ENCODE results near the gene TRIM54. TPM values are rescaled to one million over a fixed set of nuclear protein-coding genes. Genes with fewer than 3 reads are reported as not detected.
A peak's percentile ranks its signal among the peaks of the same experiment; 100 is the strongest.

Gene TRIM54
- total RNA-seq, 2 experiments from 2014 or later: not detected

DNA sequence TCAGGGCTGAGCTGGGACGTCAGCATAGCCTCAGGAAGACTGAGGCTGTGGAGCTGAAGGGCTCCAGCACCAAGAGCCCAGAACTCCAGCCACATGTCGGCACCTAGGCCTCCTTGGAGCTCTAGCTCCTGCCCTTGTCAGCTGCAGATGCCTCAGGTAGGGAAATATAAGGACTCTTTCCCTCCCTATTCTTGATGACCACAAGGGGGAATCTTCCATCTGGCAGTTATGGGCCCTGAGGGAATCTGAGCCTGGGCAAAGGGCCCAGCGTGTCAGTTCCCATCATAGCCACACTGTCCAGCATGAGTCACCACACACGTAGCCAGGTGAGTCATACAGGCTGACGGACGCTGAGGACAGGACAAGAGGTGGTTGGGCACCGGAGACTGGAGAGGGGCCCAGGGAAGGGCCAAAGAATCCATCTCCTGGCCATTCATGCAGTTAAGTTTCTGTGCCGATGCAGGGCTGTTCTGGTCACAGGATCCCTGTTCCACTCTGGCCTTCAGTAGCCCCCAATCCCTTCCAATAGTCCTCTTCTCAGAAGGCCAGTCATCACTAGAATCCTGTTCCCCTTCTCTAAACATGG is 38.8 kb downstream of the TRIM54 start:
- TF ChIP-seq, protein P1, sequence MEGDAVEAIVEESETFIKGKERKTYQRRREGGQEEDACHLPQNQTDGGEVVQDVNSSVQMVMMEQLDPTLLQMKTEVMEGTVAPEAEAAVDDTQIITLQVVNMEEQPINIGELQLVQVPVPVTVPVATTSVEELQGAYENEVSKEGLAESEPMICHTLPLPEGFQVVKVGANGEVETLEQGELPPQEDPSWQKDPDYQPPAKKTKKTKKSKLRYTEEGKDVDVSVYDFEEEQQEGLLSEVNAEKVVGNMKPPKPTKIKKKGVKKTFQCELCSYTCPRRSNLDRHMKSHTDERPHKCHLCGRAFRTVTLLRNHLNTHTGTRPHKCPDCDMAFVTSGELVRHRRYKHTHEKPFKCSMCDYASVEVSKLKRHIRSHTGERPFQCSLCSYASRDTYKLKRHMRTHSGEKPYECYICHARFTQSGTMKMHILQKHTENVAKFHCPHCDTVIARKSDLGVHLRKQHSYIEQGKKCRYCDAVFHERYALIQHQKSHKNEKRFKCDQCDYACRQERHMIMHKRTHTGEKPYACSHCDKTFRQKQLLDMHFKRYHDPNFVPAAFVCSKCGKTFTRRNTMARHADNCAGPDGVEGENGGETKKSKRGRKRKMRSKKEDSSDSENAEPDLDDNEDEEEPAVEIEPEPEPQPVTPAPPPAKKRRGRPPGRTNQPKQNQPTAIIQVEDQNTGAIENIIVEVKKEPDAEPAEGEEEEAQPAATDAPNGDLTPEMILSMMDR (IDR thresholded peaks at IDR 0.05): no peak
- intact Hi-C loops (cut with DNase I, micrococcal nuclease): loop anchor here in 1 of 2 experiments (5.0 kb wide), 3 partner anchors 106 to 261 kb away; partner anchors contain the start of genes ATRAID, NRBP1, SLC5A6 and ZNF512
- Histone ChIP-seq H3K27me3 (ENCODE audit: control insufficient read depth in 1 of 2, insufficient read depth in 2 of 2, low read length in 2 of 2) (no peaks in the 10 kb centered on the region), H3K9me3 (ENCODE audit: control insufficient read depth in 1 of 2, insufficient read depth in 1 of 2, low read length in 2 of 2) (no peaks in the 10 kb centered on the region), H3K27ac (ENCODE audit: low read depth in 1 of 2, low read length in 2 of 2) (no peak overlapping the region), H3K4me1 (ENCODE audit: insufficient read depth, low read length) (peaks cover 25% of the 10 kb centered on the region), H3K4me3 (ENCODE audit: low read length) (no peak overlapping the region), H3K36me3 (ENCODE audit: insufficient read depth, low read length) (peaks cover 12% of the 10 kb centered on the region)
- DNase-seq (peak in 2 of 14 experiments; percentile 20 to 63), ATAC-seq (ENCODE audit: poor library complexity) (no peak)
- Mint-ChIP-seq H3K4me3 (peak overlapping the region; percentile 100), H3K9me3 (no peaks in the 10 kb centered on the region), H3K27me3 (no peaks in the 10 kb centered on the region), H3K4me1 (ENCODE audit: low read depth) (peaks cover 31% of the 10 kb centered on the region), H3K36me3 (ENCODE audit: low read depth) (peaks cover 34% of the 10 kb centered on the region), H3K27ac (peak overlapping the region; percentile 98)
- ChIA-PET POLR2A (interaction anchor here (0.7 kb wide), 1 partner anchor 976 kb away, joined by 3 read pairs; no protein-coding TSS in a partner anchor), CTCF (interaction anchor here (0.9 kb wide), 1 partner anchor 18 kb away, joined by 6 read pairs; no protein-coding TSS in a partner anchor)

DNA sequence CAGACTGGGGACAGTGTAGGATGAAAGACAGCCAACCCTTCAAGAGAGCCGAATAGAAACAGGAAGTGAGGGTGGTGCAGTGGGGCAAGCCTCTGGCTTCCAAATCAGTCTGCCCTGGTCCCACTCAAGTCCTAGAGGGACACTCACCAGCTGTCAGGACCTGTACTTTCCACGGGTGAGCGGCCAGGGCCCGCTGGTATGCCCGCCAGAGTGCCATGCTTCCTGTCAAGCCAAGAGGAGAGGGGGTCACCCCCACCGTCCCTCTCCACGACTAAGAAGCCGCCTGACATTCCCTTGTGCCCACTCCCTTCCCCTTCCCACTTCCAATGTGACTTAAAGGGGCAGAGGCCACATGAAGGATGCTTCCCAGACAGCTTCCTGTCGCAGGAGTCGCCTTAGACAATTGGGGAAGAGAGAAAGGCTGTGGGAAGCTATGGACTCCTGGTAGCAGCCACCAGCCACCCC is 40.1 kb downstream of the TRIM54 start:
- Mint-ChIP-seq H3K4me3 (peak overlapping the region; percentile 100), H3K36me3 (ENCODE audit: low read depth) (peaks cover 47% of the 10 kb centered on the region), H3K4me1 (ENCODE audit: low read depth) (peaks cover 31% of the 10 kb centered on the region), H3K9me3 (no peaks in the 10 kb centered on the region), H3K27me3 (no peaks in the 10 kb centered on the region), H3K27ac (peak overlapping the region; percentile 98)
- Histone ChIP-seq H3K36me3 (ENCODE audit: insufficient read depth, low read length) (peaks cover 13% of the 10 kb centered on the region), H3K9me3 (ENCODE audit: control insufficient read depth in 1 of 2, insufficient read depth in 1 of 2, low read length in 2 of 2) (no peaks in the 10 kb centered on the region), H3K27ac (ENCODE audit: low read depth in 1 of 2, low read length in 2 of 2) (peak overlapping the region; percentile 90 to 93), H3K4me3 (ENCODE audit: low read length) (peak overlapping the region; percentile 86), H3K4me1 (ENCODE audit: insufficient read depth, low read length) (peaks cover 25% of the 10 kb centered on the region), H3K27me3 (ENCODE audit: control insufficient read depth in 1 of 2, insufficient read depth in 2 of 2, low read length in 2 of 2) (no peaks in the 10 kb centered on the region)
- peak in 4 of 14 experiments; percentile 4 to 46 (median 30) for DNase-seq
- ChIA-PET POLR2A (interaction anchor here (0.6 to 2.3 kb wide), 18 partner anchors 8 to 536 kb away, joined by 3 to 24 read pairs (median 6); partner anchors contain the start of genes AGBL5, ATRAID, CCDC121 and CENPA), CTCF (interaction anchor here (0.5 to 1.4 kb wide), 3 partner anchors 10 to 48 kb away, joined by 3 read pairs; partner anchors contain the start of genes EIF2B4 and SNX17)
- TF ChIP-seq, protein P1 (IDR thresholded peaks at IDR 0.05): no peak
- intact Hi-C loops (cut with DNase I, micrococcal nuclease): loop anchor here in 1 of 2 experiments (2.0 to 5.0 kb wide), 4 partner anchors 34 to 260 kb away; partner anchors contain the start of genes ATRAID, GTF3C2, NRBP1 and SLC5A6
- peak; percentile 9 for ATAC-seq (ENCODE audit: poor library complexity)

DNA sequence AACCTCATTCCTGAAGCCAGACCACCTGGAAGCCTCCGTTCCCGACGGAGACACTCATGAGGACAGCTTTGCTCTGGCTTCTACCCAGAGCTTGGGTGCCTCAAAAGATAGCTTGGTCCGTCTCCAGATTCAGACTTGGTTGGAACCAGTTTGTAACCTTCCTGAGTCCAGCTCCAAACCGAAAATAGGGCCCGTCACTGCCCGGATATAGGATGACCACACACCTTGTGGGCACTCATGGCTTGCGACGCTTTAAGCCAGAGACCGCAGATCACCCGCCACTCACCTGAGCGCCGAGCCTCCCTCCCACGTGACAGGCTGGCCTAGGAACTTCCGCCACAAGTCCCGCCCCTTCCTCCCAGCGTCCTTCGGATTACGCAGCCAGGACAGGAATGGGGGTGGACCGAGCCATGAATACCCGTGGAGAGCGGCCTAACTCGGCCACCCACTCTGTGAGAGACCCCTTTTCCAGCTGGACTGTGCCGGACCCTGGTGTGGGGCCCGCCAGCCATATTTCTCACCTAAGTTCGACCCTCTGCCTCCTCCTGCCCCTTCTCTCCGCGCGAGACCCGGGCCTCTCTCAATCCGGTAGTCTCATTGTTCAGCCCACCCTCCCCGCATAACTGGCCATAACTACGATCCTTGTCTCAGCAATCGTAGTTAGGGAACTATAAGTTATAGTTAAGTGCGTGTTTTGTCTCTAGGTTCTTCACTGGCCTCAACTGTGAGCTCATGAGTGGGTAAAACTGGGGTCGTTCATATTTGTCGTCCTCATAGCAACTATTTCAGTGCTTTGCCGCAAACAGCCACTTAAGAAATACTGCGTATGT is 40.8 kb downstream of the TRIM54 start, which contains the start of gene MPV17:
Gene MPV17 (minus strand): TSS at position 332 of the 830 bp plus-strand sequence. CDS start 580 bp downstream, outside the sequence.
- TF ChIP-seq, protein P1 (IDR thresholded peaks at IDR 0.05): no peak
- peak; percentile 97 for ATAC-seq (ENCODE audit: poor library complexity)
- H3K36me3 Mint-ChIP-seq (ENCODE audit: low read depth): peaks cover 49% of the 10 kb centered on the region
- peaks cover 31% of the 10 kb centered on the region for H3K4me1 Mint-ChIP-seq (ENCODE audit: low read depth)
- peak; percentile 77 to 93 (median 82) for DNase-seq
- intact Hi-C loops (cut with DNase I, micrococcal nuclease): loop anchor here (1.0 to 5.0 kb wide), 5 partner anchors 33 to 259 kb away; partner anchors contain the start of genes GTF3C2 (in 2 of the 2), ATRAID (in 1 of the 2), NRBP1 (in 1 of the 2) and SLC5A6 (in 1 of the 2)
- Histone ChIP-seq H3K27ac (ENCODE audit: low read depth in 1 of 2, low read length in 2 of 2) (peak within 1 kb of the TSS; percentile 90 to 93), H3K4me1 (ENCODE audit: insufficient read depth, low read length) (peaks cover 25% of the 10 kb centered on the region), H3K4me3 (ENCODE audit: low read length) (peak within 1 kb of the TSS; percentile 86), H3K36me3 (ENCODE audit: insufficient read depth, low read length) (peaks cover 16% of the 10 kb centered on the region), H3K9me3 (ENCODE audit: control insufficient read depth in 1 of 2, insufficient read depth in 1 of 2, low read length in 2 of 2) (no peaks in the 10 kb centered on the region), H3K27me3 (ENCODE audit: control insufficient read depth in 1 of 2, insufficient read depth in 2 of 2, low read length in 2 of 2) (no peaks in the 10 kb centered on the region)
- no peaks in the 10 kb centered on the region for H3K9me3 Mint-ChIP-seq
- ChIA-PET CTCF (interaction anchor here (0.5 to 1.4 kb wide), 6 partner anchors 10 to 360 kb away, joined by 3 to 4 read pairs (median 3); partner anchors contain the start of genes EIF2B4 and SNX17), POLR2A (interaction anchor here (0.6 to 2.3 kb wide), 19 partner anchors 9 to 537 kb away, joined by 3 to 24 read pairs (median 6); partner anchors contain the start of genes AGBL5, ATRAID, CCDC121 and CENPA)
- no peaks in the 10 kb centered on the region for H3K27me3 Mint-ChIP-seq
- H3K4me3 Mint-ChIP-seq: peak within 1 kb of the TSS; percentile 100
- H3K27ac Mint-ChIP-seq: peak within 1 kb of the TSS; percentile 98
